GM21390 (cell line): Measurements from ENCODE around the gene PHF21B.

Experiments used
- ATAC-seq: cut with Tn5 transposase; IDR thresholded peaks from one replicate; pipeline ENCODE4 v1.9.1; 2021; ENCODE audit not compliant: unreplicated experiment

PHF21B gene

DNA sequence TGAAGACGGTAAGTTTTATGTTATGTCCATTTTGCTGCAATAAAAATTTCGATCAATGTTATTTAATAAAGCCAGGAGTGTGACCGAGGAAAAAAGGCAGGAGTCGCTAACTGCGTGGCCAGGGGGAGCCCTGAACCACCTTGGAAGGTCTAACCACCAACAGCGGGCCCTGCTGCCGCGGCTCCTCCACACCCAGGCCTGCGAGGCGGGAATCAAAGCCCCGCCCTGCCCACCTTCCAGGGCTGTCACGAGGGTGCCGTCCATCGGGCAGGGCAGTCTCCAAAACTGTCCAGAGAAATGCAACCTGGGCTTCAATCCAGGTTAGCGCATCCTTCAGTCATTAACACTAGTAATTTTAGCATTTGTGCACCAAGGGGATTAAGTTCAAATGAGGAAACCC lies 19.0 kb downstream of the PHF21B start:
- no peak for ATAC-seq

DNA sequence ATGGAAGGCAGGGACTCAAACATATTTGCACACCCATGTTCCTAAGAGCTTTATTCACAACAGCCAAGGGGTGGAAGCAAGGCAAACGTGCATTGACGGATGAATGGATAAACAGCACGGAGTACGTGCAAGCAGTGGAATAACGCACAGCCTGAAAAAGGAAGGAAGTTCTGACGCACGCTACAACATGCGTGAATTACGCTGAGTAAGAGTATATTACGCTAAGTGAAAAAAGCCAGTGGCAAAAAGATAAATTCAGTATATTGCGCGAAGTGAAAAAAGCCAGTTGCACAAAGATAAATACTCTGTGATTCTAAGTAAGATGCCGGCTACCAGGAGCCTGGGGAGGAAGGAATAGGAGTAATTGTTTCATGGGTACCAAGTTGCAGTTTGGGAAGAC lies 19.5 kb downstream of the PHF21B start:
- ATAC-seq, result no peak

DNA sequence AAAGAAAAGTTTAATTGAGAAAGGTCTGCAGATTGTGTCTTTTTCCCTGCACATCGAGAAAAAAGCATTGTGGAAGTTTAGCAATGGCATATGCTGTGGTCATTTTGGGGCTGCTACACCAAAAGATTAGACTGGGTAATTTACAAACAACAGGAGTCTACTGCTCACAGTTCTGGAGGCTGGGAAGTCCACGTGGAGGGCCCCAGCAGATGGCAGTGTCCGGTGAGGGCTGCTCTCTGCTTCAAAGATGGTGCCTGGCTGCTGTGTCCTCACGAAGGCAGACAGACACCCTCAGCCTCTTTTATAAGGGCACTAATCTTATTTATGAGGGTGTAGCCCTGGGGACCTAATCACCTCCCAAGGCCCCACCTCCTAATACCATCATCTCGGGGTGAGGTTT lies 21.1 kb downstream of the PHF21B start:
- no peak for ATAC-seq

DNA sequence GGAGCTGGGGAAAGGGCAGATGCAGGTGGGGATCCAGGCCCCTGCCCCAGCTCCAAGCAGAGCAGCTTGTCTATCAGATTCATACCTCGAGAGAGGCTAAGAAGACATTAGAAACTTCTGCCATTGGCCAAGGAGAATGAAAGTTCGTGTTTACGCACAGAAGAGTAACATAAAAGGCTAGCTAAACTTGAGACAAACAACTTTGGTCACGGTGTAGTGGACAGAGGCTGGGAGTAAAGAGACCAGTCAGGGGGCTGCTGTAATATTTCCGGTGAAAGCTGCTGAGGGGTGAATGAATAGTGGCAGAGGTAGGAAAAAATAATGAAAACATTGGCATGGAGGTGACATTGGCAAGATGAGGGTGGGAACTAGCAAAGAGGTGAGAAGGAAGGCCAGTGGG lies 22.9 kb downstream of the PHF21B start:
- no peak for ATAC-seq

DNA sequence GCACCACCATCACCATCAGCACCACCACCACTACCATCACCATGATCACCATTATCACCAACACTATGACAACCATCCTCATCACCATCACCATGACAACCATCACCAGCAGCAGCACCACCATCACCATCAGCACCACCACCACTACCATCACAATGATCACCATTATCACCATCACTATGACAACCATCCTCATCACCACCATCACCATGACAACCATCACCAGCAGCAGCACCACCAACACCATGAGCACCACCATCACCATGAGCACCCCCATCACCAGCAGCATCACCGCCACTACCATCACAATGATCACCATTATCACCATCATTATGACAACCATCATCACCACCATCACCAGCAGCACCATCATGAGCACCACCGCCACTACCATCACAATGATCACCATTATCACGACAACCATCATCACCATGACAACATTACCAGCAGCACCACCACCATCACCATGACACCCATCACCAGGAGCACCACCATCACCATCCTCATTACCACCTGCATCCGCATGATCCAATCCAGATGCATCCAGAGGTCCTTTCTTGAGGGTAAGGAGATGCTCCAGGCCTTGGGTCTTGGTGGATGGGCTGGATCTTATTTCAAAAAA lies 23.8 kb downstream of the PHF21B start:
- ATAC-seq, result no peak

DNA sequence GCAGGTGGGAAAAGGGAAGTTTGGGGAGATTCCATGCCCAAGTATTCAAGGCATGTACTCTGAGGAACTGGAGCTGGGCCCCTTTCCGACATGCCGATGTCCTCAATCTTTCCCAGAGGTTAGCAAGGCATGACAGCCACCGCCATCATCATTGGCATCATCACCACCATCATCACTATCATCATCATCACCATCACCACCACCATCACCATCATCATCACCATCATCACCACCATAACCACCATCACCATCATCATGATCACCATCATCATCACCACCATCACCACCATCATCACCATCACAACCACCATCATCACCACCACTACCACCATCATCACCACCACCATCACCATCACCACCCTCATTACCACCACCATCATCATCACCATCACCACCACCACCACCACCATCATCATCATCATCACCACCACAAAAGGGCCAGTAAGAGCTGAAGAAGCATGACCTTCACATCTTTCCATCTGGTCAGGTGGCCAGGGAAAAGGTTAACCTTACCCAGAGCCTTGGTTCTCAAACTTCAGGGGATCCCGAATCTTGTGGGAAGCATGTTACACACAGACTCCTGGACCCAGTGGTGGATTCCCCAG lies 25.8 kb downstream of the PHF21B start:
- ATAC-seq, result no peak

DNA sequence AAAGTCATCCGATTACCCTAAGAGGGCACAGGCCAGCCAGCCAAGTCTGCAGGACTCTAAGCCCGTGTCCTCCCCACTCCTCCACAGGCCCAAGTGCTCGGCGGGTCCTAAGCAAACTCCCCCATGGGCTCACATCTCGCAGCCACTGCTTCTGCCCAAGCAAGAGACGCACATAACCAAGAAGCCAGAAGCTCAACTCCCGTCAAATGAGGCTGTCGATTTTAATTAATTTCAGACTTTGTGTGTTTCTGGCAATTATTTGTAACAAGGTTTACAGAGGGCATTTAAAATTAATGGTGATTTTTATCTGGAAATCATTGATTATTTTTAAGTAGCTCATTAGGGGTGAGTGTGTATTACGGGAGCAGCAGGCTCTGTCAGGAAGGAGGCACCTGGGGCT lies 27.4 kb downstream of the PHF21B start:
- no peak for ATAC-seq

DNA sequence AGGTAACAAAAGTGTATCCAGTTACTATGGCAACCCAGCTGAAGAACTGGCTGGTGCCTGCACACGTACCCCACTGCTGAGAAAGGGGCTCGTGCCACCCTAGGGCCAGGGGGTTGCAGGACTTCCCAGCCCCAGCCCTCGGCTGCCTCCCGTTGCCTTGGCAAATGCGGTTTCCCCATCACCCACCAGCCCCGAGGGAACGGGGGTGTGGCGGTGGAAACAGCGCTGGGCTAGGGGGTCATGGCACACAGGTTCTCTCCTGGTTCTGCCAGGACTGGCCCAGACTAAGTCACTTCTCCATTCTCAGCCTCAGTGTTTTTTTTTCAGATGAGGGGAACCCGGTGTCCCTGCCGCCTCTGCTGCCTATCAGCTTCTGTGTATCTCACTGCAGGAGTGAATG lies 27.9 kb downstream of the PHF21B start:
- ATAC-seq, result no peak

DNA sequence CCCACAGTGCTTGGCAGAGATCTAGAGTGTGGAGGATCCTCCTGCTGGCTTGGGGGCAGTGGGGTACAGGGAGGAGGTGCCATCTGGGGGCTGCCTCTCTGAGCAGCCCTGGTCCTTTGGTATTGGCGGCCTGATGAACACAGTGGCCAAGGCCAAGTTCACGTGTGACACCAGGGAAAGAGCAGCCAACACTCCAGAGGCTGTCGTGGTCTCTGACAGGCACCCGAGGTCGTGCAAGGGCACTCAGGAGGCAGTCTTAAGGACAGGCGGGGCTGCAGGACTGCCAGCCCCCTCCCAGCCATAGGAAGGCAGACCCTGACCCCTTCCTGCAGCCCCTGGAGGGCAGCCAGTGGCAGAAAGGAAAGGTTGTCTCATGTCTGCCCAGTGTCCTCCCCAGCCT lies 30.7 kb downstream of the PHF21B start:
- ATAC-seq, result no peak

DNA sequence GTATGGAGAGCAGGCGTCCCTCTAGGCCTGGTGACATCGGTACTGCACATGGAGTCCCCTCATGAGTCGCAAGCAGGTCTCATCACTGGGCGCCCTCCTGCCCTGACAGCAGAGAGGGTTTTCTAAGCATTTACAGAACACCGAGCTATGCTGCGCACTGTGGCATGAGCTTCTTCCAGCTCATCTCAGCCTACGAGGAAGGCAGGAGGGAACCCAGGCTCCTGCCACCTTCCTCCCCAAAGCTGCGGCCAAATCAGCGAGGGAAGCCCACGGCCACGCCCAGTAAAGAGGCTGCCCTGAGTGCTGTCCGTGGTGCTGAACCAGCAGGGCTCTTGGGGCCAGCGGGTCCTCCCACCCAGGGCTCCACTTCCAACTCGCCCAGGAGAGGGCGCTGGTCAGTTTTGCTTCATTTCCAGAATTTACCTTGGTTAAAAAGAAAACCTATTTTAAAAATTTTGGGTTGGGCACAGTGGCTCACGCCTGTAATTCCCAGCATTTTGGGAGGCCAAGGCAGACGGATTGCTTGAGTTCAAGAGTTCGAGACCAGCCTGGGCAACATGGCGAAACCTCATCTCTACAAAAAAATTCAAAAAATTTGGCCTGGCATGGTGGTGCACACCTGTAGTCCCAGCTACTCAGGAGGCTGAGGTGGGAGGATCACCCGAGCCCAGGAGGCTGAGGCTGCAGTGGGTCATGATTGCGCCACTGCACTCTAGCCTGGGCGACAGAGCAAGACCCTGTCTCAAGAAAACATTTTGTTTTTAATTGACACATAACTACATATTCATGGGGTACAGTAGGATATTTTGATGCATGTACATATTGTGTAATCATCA lies 34.2 kb downstream of the PHF21B start:
- no peak for ATAC-seq

DNA sequence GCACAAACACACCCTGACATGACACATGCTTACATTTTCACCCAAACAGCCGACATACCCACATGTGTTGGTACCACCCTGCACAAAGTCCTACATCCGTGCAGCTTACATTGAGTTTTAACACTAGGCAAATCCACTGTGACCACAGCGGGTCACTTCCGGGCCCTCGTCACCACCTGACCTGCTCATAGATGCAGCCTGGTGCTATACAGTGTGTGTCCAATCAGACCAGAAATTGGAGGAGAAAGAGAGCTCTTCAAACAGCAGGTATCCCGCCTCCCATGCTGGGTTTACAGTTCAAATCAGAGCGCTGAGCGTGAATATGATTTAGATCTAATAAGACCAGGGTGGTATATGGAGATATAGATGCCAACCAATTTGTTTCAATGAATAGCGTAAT lies 35.4 kb downstream of the PHF21B start:
- ATAC-seq, result no peak

DNA sequence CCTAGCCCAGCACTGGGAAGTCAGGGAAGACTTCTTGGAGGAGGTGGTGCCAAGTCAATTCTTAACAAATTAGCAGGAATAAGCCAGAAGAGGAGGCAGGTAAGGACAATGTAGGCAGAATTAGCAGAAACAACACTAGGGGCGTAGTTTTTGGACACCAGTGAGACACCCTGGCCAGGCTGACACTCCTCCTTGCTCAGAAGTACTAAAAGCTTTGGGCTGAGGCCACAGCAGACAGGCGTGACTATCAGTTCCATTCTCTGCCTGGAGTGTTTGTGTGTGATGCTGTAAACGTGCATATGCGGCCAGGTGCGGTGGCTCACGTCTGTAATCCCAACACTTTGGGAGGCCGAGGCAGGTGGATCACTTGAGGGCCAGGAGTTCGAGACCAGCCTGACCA lies 36.0 kb downstream of the PHF21B start:
- ATAC-seq, result no peak

DNA sequence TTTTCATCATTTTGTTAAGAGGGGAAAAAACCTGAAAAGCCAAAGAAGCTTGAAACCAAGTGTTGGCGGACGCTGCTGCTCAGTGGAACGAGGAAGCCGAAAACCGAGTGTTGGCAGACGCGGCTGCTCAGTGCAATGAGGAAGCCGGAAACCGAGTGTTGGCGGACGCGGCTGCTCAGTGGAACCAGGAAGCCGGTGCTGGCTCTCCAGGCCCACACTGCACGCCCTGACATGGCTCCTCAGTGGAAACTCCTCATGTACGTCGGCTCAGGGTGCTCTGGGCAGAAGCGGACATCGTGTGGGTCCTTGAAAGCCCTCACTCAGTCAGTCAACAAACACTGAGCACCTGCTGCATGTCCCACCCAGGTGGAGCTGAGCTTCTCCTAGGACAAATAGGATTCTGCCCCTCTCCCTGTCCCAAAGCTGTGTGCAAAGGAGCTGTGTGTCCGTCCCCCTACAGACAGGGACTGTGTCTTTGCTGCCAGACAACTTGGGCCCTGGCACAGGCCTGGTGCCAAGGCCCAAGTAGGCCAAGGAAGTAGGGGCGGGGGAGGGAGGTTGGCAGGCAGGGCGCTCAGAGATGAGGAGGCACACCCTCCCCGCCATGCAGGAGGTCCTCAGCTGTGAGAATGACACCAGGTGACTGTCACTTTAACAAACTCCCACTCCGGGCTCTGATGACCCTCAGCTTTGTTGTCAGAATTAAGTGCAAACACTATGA lies 37.3 kb downstream of the PHF21B start:
- ATAC-seq, result no peak

DNA sequence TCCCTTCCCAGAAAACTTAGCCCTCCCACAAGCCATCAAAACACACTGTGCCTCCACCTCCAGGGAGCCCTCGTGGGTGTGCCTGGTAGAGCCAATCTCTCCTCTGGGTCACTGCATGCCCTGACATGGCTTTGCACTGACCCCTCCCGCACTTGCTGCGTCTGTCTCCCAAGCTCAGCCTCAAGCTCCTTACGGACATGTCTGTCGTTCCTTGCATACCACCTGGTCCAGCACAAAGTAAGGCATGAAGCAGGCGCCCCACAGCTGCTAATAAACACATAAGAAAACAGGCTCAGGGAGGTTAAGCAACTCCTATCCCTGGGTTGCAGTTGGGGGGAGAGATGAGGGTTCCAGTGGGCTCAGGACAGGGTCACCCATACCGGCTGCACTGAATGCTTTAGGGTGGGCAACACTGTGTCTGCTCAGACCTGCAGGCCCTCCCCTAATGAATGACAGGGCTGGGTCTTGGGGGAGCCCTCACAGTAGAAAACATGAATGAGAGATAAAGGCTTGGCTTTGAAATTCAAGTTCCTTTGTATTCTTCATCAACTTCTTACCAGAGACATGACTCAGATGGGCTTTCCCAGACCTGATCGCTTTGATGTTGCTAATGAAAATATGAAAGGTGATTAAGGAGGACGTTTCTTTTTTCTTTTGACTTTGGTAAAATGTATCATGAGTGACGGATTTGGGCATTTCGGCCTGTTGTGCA lies 38.0 kb downstream of the PHF21B start:
- ATAC-seq, result no peak

DNA sequence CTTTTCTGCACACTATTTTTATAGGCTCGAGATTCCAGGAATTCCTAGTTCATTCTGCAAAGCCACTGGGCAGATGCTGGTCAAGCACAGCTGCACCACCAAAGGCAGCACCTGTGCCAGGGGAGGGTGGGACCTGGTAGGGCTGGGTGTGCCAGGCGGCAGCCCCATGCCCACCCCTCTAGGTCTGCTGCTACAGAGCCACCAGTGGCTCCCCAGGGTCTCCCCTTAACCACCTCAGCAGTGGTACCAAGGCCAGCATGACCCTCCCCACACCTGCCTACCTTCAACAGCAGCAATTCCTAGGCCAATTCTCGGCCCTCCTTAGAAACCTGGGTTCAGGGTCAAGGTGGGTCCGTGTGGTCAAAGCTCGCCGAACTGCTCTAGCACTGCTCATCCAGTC lies 39.5 kb downstream of the PHF21B start:
- ATAC-seq, result no peak

DNA sequence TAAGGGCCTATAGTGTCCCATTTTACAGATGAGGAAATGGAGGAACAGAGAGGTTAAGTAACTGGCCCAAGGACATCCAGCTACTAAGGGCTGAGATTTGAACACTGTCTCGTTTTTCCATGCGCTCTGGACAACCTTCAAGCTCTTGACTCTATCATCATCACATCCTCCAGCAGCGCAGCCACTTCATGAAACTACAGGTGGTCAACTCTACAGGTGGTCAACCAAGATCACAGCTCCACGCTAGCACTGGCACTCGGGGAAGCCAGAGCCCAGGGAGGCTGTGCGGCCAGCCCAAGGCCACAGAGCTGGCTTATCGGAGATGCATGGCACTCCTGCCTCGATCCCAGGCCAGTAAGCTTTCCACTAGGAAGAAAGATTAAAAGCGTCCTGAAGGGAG lies 40.0 kb downstream of the PHF21B start:
- ATAC-seq, result no peak

DNA sequence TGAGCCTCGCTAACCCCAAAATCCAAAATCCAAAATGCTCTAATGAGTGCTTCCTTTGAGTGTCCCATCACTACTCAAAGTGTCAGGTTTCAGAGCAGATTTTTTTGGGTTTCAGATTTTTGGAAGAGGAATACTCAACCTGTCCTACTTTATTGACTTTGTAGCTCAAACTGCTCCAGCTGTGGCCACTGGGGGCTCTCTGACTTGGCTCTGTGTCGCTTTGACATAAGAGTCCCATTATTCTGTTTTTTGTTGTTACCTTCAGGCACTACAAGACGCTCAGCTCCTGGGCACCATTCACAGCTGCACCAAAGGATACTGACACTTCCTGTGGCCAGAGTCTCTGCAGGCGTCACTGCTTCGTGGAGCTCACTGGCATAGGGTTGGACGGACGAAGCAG lies 41.1 kb downstream of the PHF21B start:
- ATAC-seq, result no peak

DNA sequence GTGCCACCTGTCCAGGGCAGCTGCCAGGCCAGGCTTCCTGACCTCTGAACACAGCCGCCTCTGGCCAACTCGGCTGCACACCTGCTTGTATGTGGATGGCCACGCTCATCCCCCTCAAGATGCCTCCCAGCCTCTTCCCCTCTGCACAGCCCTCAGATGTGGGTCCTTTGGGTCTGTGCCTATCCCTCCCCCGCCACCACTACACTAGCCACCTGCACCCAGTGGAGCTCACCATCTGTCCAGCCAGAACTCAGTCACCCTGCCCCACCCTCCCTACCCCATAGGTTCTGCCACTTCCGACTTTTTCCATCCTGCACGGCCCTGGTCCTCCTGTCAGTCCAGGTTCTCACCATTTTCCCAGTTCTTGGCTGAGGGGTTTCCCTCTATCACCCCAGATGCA lies 44.6 kb downstream of the PHF21B start:
- ATAC-seq, result no peak

DNA sequence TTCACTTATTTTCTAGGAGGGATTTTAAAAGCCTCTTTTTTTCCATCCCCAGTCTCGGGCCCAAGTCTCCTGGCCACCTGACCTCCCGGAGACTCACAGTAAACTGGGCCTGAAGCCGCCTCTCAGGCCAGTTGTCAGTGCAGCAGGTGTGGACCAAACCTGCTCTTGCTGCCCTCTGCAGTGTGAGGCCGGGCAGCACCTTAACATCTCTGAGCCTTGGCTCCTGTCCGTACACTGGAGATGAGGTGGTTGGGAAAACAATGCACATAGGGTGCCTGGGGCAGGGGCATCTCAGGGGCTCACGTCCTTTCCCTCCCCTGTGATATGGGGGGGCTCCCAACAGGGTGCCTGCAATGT lies 45.1 kb downstream of the PHF21B start:
- ATAC-seq, result no peak

DNA sequence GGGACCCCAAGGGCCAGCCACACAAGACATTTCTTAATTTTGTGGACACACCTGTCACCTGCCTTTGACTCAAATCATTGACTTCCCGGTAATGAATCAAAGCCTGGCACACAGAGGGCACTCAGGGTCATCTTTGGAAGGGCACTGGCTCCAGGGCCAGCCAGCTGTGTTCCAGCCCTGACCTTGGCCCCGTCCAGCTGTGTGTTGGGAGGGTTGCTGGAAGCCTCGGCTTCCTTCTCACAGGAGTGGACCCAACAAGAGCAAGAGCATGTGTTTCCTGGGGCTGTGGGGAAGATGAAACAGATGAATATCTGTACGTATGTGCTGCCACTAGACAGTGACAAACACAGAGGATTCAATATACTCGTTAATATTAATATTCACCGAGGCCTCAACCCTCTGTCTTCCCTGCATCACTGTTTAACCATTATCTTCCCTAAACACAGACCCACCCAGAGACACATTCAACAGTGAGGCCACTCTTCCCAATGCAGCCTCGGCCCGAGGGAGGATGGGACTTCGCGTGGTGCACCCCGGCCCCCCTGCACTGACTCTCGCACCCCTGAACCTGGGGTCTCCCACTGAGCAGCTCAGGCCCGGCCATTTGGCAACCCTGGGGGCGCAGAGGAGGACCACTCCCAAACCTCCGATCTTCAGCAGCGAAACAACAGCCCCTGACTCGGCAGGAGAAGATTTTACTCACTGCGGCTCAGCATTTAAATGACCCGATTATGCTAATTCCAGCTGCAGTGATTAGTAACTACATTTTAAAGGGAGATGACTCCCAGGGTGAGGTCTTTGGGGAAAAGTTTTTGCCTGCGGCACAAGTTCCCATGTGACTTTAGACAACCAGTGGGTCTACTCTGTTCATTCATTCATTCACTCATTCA lies 45.7 kb downstream of the PHF21B start:
- no peak for ATAC-seq
